Left forelimb (tissue), 1 donor: ENCODE measurements around the gene AKTIP.

Experiments used
- DNase-seq: peaks from one replicate; pipeline ENCODE4 v3.0.0-alpha.2; 2018; ENCODE audit warnings: low spot score

The AKTIP gene

GRCh38 chr16:53478965-53479364, 24.0 kb downstream of the AKTIP start:
- no peak for DNase-seq

DNA sequence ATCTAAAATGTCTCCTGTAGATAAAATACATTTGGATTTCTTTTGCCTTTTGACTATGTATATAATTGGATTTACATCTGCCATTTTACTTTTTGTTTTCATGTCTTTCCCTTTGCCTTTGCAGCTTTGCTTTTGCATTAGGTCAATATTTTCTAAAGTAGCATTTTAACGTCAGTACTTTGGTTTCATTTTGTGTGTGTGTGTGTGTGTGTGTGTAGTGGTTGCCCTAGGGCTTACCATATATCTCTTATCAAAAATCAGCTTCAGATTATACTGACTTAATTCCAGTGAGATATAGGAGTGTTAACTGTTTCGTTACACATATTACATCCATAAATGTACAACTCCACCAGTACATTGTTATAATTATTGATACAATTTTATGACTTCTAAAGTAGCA, 26.1 kb downstream of the AKTIP start:
- DNase-seq = no peak

DNA sequence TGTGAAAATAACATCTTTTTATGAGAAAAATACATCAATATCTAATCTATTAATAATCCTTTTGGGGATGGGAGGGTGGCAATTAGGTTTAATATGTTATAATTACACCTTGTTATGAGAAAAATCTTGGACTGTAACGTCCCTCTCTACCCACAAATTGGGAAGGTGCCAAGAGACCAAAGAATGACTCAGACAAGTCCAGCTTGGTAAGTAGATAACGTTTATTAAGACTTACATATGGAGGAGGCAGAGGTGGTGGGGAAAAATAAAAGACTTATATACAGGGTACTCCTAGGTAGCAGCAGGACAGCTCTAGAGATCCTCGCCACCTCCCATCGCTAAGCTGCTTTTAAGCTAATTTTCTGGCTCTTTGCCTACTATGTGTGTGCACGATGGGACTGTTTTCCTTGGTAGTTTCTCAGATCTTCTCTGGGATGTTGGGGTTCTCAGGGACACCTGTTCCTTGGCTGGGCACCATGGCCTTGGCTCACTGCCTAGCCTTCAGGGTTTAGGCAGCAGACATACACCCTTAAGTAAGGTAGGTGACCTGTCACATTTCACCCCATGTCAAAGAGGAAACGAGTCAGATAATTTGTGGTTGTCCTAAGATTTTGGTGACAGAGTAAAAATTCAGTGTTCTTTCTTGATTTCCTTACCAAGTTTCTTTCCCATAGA, 37.3 kb downstream of the AKTIP start:
- no peak for DNase-seq

- DNase-seq = no peak
Measured at GRCh38 chr16:53458635-53459034, 44.4 kb downstream of the AKTIP start.

DNA sequence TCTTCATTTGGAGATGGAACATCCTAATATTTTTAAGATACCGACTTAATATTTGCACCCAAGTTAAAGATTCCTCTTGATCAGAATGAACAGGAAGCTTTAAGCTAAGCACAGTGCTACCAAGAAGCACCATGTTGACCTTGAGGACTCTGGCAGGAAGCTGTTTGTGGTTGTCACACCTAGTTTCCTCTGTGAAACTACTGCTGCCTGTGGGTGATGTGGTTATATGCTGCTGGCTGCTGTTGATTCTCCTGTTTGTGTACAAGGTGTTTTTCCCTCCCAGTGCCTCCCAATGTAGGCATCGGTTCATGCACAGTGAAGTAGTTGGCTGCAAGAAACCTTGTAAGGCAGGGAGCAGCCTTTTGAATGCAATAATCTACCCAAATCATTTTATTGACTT, 45.3 kb downstream of the AKTIP start:
- no peak for DNase-seq

DNA sequence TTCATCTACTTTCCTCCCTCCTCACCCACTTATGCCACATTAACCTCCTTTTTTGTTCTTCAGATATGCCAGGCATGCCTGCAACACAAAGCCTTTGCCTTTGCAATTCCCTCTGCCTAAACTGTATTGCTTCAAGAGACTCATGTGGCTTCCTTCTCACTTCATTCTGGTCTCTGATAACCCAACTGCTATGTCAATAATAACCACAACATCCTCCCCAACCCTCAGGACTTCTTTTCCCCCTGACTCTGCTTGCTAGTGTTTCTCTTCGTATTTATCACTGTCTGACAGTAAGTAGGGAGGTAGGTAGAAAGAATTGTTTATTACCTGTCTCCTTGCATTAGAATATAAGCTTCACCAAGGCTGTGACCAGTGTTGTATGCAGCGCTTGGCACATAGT, 46.4 kb downstream of the AKTIP start:
- no peak for DNase-seq

DNA sequence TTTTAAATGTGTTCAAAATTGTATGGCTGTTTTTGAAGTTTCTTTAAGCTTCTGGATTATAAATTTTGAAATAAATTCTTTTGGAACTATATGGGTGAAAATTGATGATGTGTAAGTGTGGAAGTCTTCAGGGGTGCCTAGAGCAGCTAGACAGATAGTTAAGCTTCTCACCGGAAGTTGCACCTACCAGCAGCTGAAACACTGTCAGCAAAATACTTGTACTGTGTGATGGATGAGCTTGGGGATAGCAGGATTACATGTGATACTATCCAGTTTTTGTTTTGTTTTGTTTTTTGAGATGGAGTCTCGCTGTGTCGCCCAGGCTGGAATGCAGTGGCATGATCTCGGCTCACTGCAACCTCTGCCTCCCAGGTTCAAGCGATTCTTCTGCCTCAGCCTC, 49.1 kb downstream of the AKTIP start:
- DNase-seq = no peak

GRCh38 chr16:53449816-53450517, 53.0 kb downstream of the AKTIP start:
- DNase-seq = no peak

GRCh38 chr16:53446090-53446489, 56.9 kb downstream of the AKTIP start:
- DNase-seq = no peak

DNA sequence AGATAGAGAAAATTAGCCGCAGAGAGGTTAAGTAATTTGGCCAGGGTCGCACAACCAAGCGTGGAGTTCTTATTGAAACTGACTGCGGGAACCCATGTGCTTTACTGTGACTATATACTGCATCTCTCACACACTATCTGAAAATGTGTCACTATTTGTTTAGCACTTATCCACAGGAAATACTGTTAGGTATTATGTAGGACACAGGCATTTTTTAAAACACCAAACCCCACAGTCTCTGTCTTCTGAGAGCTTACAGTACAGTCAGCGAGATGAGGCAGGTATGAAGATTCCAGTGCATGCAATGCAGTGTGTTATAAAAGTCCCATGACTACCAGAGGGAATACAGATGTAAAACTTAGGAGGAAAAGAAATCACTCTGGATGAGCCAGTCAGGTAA, 57.5 kb downstream of the AKTIP start:
- no peak for DNase-seq
